Measurements from ENCODE around the gene RAD51C.

- TF ChIP-seq CTCF (conservative IDR thresholded peaks at IDR 0.05; ENCODE audit: low read length), result no peak
- TF ChIP-seq EZH2phosphoT487 (IDR thresholded peaks at IDR 0.05; ENCODE audit: borderline replicate concordance, low read depth, low read length), result no peak
Observed at GRCh38 chr17:58758890-58759289, 66.5 kb downstream of the RAD51C start.

All from OCI-LY7 (cell line).